ENCODE results near the gene XRN2.
"Not testable (repeated sequence)": the region's sequence is repeated elsewhere in the genome, so short reads cannot be mapped to it uniquely, and the experiment has no call there.

XRN2 gene

DNA sequence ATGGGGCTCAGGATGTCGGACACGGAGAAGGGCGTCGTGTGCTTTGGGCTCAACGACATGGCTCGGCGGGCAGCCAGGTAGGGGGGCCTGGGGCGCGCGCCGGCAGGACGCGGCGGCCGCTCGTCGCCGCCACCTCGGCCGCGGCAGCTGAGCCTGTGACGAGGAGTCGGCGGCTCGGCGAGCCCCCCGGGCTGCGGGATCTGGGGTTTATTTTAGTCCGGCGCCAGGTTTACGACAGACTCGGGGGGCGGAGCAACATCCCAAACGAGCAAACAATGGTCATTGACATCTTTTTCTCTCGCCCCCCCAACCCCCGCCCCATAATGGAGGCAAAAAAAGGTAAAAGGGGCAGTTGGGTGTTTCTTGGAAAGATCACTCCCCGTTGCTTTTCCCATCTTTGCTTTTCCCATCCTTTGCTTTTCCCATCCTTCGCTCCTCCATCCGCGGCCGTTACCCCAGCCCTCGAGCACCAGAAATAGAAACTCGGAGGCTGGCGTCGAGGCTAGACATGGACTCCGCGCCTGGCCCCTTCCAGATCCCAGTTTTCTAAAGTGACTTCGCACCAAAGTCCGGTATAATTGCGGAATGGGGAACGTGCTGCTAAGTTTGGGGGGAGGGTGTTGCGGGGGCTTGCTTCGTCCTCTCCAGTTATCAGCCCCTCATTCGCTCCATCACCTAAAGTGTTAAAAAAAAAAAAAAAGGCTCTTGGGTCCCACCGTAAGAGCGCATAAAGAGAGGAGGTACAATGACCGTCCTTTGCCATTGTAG is 94.4 kb downstream of the XRN2 start, which contains the start of gene NKX2-4:
TSS of gene NKX2-4 (minus strand) at position 186 of the 768 bp plus-strand sequence. CDS start at position 59, 127 bp downstream.
- in situ Hi-C loops (cut with HindIII; ENCODE audit: low pct_unique_long_range_greater_than_20kb, low sequenced_read_pairs): no loop called here
- DNase-seq (ENCODE audit: low read depth in 1 of 2, low spot score in 1 of 2): no peak
- TF ChIP-seq JUND (IDR thresholded peaks at IDR 0.05; ENCODE audit: low read depth): no peak

DNA sequence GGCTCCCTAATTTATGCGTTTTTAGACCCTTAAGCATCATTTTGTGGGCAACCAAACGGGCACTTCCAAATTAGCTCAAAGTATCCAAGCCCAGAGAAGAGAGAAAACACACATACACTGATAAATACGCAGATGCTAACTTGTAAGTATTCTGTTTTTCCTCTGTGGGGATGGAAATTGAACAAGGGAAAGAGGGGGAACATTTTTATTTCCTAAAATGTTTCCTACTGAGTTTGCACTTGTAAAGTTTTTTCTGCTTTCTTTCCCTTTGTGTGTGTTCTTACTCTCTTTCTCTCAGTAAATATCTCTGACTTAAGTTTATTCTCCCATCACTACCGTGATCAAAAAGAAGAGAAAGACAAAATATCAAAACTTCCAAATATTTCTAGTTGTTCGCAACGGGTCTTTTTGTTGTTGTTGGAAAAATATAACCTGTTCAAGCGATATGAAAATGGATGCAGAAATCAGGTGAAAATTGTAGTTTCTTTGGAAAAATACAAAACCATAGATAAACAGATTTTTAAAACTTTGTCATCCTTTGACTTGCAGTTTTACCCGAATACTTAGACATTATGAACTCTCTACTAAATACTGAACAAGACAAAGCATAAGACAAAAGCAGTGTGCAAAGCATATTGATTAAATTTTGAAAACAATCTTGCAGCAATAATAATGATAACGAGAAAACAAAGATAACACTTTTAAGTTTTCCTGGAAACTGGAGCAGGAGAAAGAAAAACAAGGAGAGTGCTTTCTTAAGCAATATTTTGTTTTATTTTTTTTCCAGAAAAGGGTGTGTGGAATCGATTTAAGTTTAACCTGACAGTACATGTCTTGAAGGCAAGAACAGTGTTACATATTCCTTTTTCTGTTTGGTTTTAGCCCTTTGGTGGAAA is 95.2 kb downstream of the XRN2 start:
- TF ChIP-seq JUND (IDR thresholded peaks at IDR 0.05; ENCODE audit: low read depth): no peak
- in situ Hi-C loops (cut with HindIII; ENCODE audit: low pct_unique_long_range_greater_than_20kb, low sequenced_read_pairs): no loop called here
- no peak for DNase-seq (ENCODE audit: low read depth in 1 of 2, low spot score in 1 of 2)

DNA sequence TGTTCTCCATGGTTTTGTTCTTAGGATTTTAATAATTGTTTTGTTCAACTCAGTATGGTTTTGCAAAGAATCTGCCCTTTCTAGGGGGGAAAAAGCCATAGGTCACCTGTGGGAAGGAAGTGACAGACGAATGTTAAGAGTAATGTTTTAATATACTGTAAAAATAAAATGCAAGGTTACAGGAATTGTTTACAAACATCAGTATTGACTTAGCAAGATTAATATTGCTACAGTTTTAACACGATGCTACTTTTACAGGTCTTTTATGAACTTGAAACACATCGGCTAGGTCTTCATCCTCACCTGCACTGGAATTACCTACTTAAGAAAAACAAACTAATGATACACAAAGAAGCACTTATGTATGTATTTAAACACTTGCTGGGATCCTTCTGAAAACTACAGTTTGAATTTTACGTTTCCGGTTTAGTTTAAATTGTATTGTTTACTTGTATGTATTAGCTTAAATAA is 95.9 kb downstream of the XRN2 start:
- DNase-seq (ENCODE audit: low read depth in 1 of 2, low spot score in 1 of 2): no peak

DNA sequence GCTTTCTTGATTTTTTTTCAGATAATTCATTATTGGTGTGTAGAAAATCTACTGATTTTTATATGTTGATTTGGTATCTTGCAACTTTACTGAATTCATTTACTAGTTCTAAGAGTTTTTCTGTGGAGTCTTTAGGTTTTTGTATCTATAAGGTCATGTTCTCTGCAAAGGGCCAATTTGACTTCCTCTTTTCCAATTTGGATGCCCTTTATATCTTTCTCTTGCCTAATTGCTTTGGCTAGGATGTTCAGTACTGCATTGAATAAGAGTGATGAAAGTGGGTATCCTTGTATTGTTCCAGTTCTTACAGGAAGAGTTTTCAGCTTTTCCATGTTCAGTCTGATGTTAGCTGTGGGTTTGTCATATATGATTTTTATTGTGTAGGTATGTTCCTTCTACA is 108.6 kb downstream of the XRN2 start:
- DNase-seq (ENCODE audit: low read depth in 1 of 2, low spot score in 1 of 2): no peak
- no peak for TF ChIP-seq JUND (IDR thresholded peaks at IDR 0.05; ENCODE audit: low read depth)
- in situ Hi-C loops (cut with HindIII; ENCODE audit: low pct_unique_long_range_greater_than_20kb, low sequenced_read_pairs): no loop called here

More for the DNA sequence above, 95.9 kb downstream of the XRN2 start:
- in situ Hi-C loops (cut with HindIII; ENCODE audit: low pct_unique_long_range_greater_than_20kb, low sequenced_read_pairs): no loop called here
- no peak for TF ChIP-seq JUND (IDR thresholded peaks at IDR 0.05; ENCODE audit: low read depth)

DNA sequence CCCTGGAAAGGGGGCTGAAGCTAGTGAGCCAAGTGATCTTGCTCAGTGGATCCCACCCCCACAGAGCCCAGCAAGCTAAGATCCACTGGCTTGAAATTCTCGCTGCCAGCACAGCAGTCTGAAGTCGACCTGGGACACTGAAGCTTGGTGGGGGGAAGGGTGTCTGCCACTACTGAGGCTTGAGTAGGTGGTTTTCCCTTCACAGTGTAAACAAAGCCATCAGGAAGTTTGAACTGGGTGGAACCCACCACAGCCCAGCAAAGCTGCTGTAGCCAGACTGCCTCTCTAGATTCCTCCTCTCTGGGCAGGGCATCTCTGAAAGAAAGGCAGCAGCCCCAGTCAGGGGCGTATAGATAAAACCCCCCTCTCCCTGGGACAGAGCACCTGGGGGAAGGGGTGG is 110.9 kb downstream of the XRN2 start:
- DNase-seq (ENCODE audit: low read depth in 1 of 2, low spot score in 1 of 2); in situ Hi-C loops (cut with HindIII; ENCODE audit: low pct_unique_long_range_greater_than_20kb, low sequenced_read_pairs): not testable (repeated sequence)

DNA sequence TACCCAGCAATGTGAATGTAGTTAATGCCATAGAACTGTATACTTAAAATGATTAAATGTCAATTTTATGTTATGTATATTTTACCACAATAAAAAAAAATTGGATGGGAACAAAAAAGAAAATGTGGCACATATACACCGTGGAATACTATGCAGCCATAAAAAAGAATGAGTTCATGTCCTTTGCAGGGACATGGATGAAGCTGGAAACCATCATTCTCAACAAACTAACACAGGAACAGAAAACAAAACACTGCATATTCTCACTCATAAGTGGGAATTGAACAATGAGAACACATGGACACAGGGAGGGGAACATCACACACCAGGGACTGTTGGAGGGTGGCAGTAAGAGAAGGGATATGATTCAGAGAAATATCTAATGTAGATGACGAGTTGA is 116.0 kb downstream of the XRN2 start:
- in situ Hi-C loops (cut with HindIII; ENCODE audit: low pct_unique_long_range_greater_than_20kb, low sequenced_read_pairs); DNase-seq (ENCODE audit: low read depth in 1 of 2, low spot score in 1 of 2): not testable (repeated sequence)

DNA sequence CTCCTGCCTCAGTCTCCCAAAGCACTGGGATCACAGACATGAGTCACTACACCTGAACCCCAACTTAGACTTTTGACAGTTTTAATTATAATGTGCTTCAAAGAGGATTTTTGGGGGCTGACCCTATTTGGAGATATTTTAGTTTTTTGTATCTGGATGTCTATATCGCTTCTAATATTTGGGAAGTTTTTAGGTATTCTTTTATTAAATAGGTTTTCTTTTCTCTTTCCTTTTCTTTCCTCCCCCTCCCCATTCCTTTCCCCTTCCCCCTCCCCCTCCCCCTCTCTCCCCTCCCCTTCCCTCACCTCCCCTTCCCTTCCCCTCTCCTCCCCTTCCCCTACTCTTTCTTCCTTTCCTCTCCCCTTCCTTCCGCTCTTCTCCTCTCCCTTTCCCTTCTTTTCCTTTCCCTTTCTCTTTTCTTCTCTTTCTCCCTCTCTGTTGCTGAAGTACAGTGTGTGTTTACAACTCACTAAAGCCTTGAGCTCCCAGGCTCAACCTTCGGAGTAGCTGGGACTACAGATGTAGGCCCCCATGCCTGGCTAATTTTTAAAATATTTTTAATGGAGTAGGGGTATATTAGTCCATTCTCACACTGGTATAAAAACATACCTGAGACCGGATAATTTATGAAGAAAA is 118.6 kb downstream of the XRN2 start:
- no peak for DNase-seq (ENCODE audit: low read depth in 1 of 2, low spot score in 1 of 2)

DNA sequence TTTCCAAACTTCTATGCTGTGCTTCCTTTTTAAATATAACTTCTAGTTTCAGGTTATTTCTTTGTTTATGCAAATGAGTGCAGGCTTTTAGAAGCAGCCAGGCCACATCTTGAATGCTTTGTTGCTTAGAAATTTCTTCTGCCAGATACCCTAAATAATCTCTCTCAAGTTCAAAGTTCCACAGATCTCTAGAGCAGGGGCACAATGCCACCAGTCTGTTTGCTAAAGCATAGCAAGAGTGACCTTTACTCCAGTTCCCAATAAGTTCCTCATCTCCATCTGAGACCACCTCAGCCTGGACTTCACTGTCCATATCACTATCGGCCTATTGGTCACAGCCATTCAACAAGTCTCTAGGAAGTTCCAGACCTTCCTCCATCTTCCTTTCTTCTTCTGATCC is 120.6 kb downstream of the XRN2 start:
- DNase-seq (ENCODE audit: low read depth in 1 of 2, low spot score in 1 of 2); in situ Hi-C loops (cut with HindIII; ENCODE audit: low pct_unique_long_range_greater_than_20kb, low sequenced_read_pairs): not testable (repeated sequence)

More for the DNA sequence above, 118.6 kb downstream of the XRN2 start:
- TF ChIP-seq JUND (IDR thresholded peaks at IDR 0.05; ENCODE audit: low read depth): no peak
- in situ Hi-C loops (cut with HindIII; ENCODE audit: low pct_unique_long_range_greater_than_20kb, low sequenced_read_pairs): no loop called here

DNA sequence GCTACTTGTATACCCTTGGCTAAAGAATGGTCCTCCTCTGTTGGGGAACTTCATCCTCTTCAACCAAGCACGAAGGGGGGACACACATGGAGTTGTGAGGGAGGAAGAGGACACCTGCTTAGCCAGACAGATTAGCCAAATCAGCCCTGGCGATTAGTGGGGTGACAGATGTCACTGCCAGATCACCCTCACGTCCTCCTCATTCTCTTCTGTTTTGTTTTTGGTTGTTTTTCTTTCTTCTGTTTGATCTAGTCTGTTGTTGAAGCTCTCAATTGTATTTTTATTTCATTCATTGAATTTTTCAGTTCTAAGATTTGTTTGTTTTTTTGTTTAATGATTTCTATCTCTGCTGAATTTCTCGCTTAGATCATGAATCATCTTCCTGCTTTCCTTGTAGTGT is 121.7 kb downstream of the XRN2 start:
- in situ Hi-C loops (cut with HindIII; ENCODE audit: low pct_unique_long_range_greater_than_20kb, low sequenced_read_pairs): no loop called here
- no peak for DNase-seq (ENCODE audit: low read depth in 1 of 2, low spot score in 1 of 2)
- TF ChIP-seq JUND (IDR thresholded peaks at IDR 0.05; ENCODE audit: low read depth): no peak

DNA sequence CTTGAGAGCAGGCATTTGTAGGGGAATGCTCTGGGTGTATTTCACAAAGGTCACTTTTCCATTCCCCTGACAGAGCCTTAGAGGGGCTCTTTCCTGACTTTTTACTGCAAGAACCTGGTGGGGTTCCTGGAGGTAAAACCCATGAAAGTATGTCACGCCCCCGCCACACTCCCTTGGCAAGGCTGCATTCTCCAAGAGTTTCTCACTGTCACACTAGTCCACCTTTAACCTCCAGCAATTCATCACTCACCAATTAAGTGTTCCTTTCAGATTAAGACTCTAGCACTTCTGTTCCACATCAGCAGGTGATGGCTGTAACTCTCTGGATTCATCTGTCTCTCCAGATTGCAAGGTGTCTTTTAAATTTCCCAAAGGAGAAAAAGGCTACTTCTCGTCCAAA is 126.9 kb downstream of the XRN2 start:
- in situ Hi-C loops (cut with HindIII; ENCODE audit: low pct_unique_long_range_greater_than_20kb, low sequenced_read_pairs): no loop called here
- DNase-seq (ENCODE audit: low read depth in 1 of 2, low spot score in 1 of 2): no peak
- no peak for TF ChIP-seq JUND (IDR thresholded peaks at IDR 0.05; ENCODE audit: low read depth)

DNA sequence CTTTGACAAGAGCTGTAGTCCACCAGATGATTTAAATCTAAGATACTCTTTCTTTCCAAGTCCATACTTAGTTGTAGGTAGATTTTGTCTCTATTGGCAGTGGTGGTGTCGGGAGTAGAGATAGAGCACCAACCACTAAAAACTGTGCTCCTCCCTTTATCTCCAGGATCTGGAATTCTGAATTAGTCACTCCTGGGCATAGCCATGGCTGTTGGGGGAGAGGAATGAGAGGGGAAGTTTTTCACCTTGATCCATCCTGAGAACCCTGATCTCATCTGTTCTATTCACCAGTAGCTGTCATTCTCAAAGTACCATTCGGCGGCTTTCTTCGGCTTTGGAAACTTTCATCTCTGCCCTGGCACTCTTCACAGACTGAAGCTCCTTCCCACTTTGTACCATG is 129.8 kb downstream of the XRN2 start:
- in situ Hi-C loops (cut with HindIII; ENCODE audit: low pct_unique_long_range_greater_than_20kb, low sequenced_read_pairs): no loop called here
- no peak for TF ChIP-seq JUND (IDR thresholded peaks at IDR 0.05; ENCODE audit: low read depth)
- DNase-seq (ENCODE audit: low read depth in 1 of 2, low spot score in 1 of 2): no peak

DNA sequence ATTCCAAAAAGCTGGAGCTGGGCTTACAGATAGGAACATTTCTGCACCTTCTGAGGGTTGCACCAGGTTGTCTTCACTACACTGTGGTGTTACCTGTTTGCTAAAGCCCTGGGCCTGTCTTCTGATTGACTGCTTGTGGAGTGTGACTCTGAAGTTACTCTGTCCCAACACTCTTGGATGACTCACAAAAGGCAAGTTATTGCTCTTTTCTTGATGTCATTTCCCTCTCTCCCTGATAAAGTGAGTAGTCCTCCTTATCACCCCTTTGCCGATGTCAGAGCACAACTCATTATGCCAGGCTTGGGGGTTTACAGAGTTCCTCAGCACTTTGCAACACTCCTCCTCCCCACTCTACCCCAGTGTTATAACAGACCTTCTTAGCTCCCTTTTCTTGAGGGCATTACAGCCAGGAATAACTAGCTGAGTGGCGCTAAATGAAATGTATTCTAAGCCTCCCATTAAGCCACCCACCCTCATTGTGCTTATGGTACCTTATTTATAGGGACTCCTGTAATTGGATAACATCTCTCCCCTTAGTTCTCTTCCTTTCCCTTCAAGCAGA is 130.3 kb downstream of the XRN2 start:
- TF ChIP-seq JUND (IDR thresholded peaks at IDR 0.05; ENCODE audit: low read depth): no peak
- DNase-seq (ENCODE audit: low read depth in 1 of 2, low spot score in 1 of 2): no peak
- in situ Hi-C loops (cut with HindIII; ENCODE audit: low pct_unique_long_range_greater_than_20kb, low sequenced_read_pairs): no loop called here
